HG02678 (cell line): ENCODE measurements around the gene PARD3.
"Not testable (repeated sequence)": the region's sequence is repeated elsewhere in the genome, so short reads cannot be mapped to it uniquely, and the experiment has no call there.

Source experiments
- ATAC-seq: cut with Tn5 transposase; IDR thresholded peaks from one replicate; pipeline ENCODE4 v1.9.1; 2021; ENCODE audit warnings: mild to moderate bottlenecking, moderate library complexity; ENCODE audit not compliant: unreplicated experiment

Gene PARD3

GRCh38 chr10:34746094-34746493 is 69.0 kb downstream of the PARD3 start:
- ATAC-seq, result no peak

- ATAC-seq, result no peak
Measured at GRCh38 chr10:34745244-34745643, 69.9 kb downstream of the PARD3 start.

DNA sequence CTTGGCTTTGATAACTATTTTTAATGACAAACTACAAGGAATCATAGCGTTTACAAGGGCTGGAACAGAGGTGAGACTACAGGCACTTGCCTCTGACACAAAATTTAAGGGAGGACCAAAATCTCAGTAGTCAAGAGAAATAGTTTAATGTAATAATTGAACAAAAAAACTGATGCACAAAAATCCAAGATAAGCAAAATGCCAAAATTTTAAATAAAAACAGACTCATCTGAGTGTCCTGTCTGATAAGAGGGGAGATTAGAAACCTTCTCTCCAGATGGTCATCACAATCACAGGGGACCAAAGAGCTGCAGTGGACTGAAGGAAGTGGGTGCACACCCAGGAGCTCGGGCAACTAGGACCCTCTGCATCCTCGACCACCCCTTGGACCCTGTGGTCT is 70.5 kb downstream of the PARD3 start:
- no peak for ATAC-seq

GRCh38 chr10:34743814-34744213 is 71.3 kb downstream of the PARD3 start:
- ATAC-seq, result no peak

- no peak for ATAC-seq
Measured at GRCh38 chr10:34742456-34742855, 72.6 kb downstream of the PARD3 start.

DNA sequence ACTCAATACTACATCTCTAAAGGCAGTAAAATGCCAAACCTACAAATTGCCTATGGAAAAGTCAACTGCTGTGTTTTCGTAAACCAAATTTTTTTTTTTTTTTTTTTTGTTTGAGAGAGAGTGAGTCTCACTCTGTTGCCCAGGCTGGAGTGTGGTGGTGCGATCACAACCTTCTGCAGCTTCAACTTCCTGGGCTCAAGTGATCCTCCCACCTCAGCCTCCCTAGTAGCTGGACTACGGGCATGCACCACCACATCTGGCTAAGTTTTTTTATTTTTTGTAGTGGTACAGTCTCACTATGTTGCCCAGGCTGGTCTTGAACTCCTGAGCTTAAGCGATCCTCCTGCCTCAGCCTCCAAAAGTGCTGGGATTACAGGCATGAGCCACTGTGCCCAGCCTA is 74.0 kb downstream of the PARD3 start:
- ATAC-seq, result not testable (repeated sequence)

DNA sequence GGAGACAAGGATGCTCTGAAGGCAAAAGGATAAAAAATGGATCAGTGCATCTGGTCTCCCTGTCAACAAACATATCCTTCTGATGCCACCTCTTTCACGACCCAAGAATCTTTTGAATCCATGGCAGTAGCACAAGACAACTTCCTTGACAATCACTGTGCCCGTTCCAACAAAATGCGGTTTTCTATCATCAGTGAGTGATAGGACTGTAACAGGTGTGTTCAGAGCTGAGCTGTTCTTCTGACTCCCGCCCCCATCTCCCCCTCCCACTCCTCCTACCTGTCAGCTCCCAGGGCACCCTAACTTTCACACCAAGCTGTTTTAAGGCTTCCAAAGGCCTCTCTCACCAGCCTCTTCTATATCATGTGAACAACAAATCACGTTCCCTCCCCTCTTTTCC is 74.8 kb downstream of the PARD3 start:
- no peak for ATAC-seq

DNA sequence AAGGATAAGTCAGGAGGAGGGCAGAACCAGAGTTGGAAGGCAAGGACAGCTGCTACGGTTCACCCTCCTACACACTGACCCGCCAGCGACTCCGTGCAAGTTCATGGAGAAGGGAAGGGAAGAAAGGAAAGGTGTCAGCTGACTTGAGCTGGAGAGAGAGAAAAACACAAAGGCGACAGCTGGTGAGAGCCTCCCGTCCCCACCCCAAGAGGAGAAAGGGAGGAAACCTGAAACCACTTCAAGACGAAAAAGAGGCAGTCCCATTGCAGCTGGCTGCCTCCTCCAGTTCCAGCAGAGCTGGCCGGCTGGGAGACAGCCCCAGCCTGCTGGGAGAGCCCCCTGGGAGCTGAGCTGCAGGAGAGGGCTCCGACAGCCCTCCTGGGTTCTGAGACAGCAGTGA is 75.2 kb downstream of the PARD3 start:
- peak; percentile 54 for ATAC-seq

- no peak for ATAC-seq
Measured at GRCh38 chr10:34737772-34738169, 77.3 kb downstream of the PARD3 start.

GRCh38 chr10:34736976-34737771 is 77.9 kb downstream of the PARD3 start:
- ATAC-seq, result no peak

DNA sequence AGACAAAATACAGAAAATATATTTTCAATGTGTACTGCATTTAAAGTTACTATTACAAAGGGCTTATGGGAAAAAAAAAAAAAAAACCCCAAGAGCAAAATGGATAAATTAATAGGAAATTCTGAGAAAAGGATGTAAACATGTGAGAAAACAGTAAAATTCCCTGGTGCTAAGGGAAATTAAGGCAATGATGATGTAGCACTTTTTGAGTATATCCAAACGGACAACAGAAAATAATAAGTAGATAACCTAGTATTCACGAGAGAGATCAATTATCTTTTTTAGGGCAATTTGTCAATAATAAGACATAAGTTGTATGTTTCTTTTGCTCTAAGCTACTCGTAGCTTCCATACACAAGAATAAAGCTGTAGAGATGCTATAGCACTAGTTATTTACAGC is 80.2 kb downstream of the PARD3 start:
- no peak for ATAC-seq

DNA sequence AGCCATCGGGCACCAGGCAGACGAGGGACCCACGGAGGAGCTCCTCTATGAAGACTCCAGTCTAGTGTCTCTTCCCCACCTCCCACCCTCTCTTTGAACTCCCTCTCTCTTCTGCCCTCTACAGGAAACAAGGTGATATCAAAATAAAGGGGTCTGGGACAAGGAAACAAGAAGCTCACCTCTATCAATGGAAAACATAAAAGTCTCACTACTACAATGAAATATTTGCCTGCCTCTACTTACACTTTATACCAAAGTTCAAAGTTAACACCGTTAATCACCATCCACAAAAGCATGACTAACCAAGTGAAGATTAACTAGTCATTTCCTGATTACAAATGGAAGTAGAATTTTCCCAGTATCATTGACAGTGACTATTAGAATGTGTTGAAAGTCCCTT is 82.2 kb downstream of the PARD3 start:
- no peak for ATAC-seq

DNA sequence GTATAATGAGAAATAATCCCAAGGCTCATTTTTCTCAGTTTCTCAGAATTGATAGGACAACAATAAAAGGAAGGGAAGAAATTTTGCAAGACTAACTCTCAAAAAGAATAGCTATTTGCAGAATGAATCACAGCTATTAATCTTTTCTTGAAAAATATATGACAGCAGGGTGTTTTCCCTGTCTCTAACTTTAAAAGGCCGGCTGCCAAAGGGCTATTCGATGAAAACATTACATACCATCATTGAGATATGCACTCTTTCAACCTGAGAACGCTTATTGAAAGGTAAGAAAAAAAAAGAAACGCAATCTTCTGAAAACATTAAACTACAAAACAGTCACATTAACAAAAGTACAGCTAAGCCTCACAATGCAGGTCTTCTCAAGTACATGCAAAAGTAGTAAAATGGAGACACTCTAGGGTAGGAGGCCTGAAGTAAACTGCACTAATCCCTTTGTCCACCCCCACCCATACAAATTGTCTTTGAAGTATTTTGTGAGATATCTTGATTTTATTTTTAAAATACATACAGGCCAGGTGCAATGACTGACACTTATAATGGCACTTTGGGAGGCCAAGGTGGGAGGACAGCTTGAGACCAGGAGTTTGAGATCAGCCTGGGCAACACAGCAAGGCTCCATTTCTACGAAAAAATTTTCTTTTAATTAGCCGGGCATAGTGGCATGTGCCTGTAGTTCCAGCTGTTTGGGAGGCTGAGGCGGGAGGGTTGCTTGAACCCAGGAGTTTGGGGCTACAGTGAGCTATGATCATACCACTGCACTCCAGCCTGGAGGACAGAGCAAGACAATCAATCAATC is 83.0 kb downstream of the PARD3 start:
- no peak for ATAC-seq

GRCh38 chr10:34731213-34731612 is 83.9 kb downstream of the PARD3 start:
- ATAC-seq, result no peak

- no peak for ATAC-seq
Measured at GRCh38 chr10:34730726-34731125, 84.4 kb downstream of the PARD3 start.

GRCh38 chr10:34729619-34730018 is 85.5 kb downstream of the PARD3 start:
- no peak for ATAC-seq

DNA sequence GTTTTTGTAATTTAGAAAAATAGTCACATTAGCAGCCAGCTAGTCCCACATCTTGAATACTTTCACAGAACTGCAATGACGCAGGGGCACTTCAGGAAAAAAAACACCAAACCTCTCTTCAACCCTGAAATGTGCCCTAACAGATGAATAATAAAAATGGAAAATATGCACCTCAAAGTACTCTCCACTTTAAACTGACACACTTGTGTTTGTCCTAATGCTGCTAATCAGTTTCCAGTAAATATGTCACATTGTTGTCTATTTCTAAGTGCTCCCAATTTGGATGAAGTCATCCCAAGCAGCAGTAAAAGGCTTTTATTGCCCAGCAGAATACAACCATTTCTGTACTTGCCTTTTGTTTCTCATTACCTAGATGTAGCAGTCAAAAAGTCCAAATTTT is 86.7 kb downstream of the PARD3 start:
- no peak for ATAC-seq

DNA sequence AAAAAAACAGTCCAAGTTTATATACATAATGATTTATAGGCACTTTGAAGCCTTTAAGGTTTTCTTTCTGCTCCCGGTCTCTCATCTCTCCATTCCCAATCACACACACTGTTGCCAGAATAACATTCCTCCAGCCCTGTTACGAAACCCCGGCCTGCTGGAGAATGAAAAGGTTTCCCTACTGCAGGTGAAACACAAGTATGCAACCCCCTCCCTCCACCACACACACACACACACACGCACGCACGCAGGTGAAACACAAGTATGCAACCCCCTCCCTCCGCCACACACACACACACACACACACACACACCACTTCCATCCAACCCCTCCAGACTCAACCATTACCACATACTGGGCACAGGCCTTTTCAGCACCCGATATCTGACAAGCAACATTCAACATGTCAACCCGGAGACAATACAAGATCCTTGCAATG is 87.5 kb downstream of the PARD3 start:
- ATAC-seq, result no peak

GRCh38 chr10:34726862-34727261 is 88.2 kb downstream of the PARD3 start:
- ATAC-seq, result no peak

GRCh38 chr10:34723750-34724149 is 91.3 kb downstream of the PARD3 start:
- ATAC-seq, result peak; percentile 66

GRCh38 chr10:34722404-34722803 is 92.7 kb downstream of the PARD3 start:
- no peak for ATAC-seq

DNA sequence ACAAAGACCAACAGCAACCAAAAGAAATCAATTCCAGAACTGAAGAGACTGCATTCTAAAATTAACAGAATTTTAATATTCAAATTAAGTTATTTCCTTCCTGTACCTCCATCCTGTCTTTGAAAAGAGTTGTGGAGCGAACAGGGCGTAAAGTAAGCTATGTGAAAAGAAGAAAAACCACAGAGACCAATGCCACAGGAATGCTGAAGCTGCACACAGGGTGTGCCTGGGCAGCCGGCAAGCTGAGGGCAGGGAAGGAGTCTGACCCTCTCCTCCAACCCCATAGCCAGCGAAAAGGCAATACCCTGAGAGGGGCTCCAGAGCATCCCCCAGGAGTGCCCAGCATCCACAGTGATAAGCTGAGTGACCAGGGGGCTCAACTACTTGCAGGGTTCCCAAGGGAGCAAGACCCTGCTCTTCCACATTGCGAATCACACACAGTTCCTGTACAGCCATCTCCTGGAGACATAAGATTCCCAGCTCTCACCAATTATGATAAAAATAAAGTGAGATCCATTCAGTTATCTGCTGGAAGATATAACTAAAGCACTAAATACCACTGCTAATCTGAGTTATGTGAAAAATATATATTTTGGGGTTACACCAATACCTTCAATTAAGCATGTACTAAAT is 93.8 kb downstream of the PARD3 start:
- no peak for ATAC-seq
